Kidney epithelial cell (primary cell): ENCODE results near the gene PARP14. TPM values are rescaled to one million over a fixed set of nuclear protein-coding genes. Genes with fewer than 3 reads are reported as not detected.

Experiments
- DNase-seq: peaks from one replicate; pipeline ENCODE4 v3.0.0-alpha.2; 2010; ENCODE audit warnings: low read depth
- H3K27me3 ChIP-seq: 2 replicates; pipeline ENCODE4 v1.6.0; 2011; ENCODE audit warnings: low read length; ENCODE audit not compliant: control insufficient read depth, insufficient read depth
- H3K36me3 ChIP-seq: 2 replicates; pipeline ENCODE4 v1.5.1; 2011; ENCODE audit warnings: low read length; ENCODE audit not compliant: control insufficient read depth, insufficient read depth
- H3K4me3 ChIP-seq: 2 replicates; pipeline ENCODE4 v1.5.1; 2011; ENCODE audit warnings: low read depth, mild to moderate bottlenecking, control low read depth, low read length
- CTCF ChIP-seq: IDR thresholded peaks from 2 replicates; pipeline ENCODE4 v1.5.1; 2011; ENCODE audit warnings: mild to moderate bottlenecking, moderate library complexity, low read length, control low read depth, inconsistent platforms; ENCODE audit not compliant: insufficient read depth, poor library complexity, severe bottlenecking
- total RNA-seq: library from RNA; depleted of rRNA; stranded (reverse); fragments of >200 nt; gene quantifications from 2 replicates; pipeline ENCODE4 v1.2.3, GENCODE V29; 2015

Gene PARP14
- total RNA-seq, 1 donor from 2014 or later: 46.9 TPM

- H3K27me3 ChIP-seq: no peaks in the 10 kb centered on the region
- H3K4me3 ChIP-seq: no peak overlapping the region
- no peak for TF ChIP-seq CTCF
- no peak for DNase-seq
- no peaks in the 10 kb centered on the region for H3K36me3 ChIP-seq
Observed at GRCh38 chr3:122665226-122665786, 15.3 kb upstream of the PARP14 start.

- DNase-seq: no peak
- Histone ChIP-seq H3K27me3 (no peaks in the 10 kb centered on the region), H3K36me3 (no peaks in the 10 kb centered on the region), H3K4me3 (no peak overlapping the region)
- TF ChIP-seq CTCF: no peak
Observed at GRCh38 chr3:122665881-122666280, 14.8 kb upstream of the PARP14 start.

GRCh38 chr3:122668930-122669730 lies 11.5 kb upstream of the PARP14 start:
- Histone ChIP-seq H3K36me3 (no peaks in the 10 kb centered on the region), H3K27me3 (no peaks in the 10 kb centered on the region), H3K4me3 (no peak overlapping the region)
- no peak for TF ChIP-seq CTCF
- peak; percentile 62 for DNase-seq

- TF ChIP-seq CTCF: no peak
- H3K27me3 ChIP-seq: no peaks in the 10 kb centered on the region
- H3K4me3 ChIP-seq: no peak overlapping the region
- no peaks in the 10 kb centered on the region for H3K36me3 ChIP-seq
- no peak for DNase-seq
Observed at GRCh38 chr3:122671553-122671952, 9.1 kb upstream of the PARP14 start.

GRCh38 chr3:122674339-122674738 lies 6.3 kb upstream of the PARP14 start:
- no peaks in the 10 kb centered on the region for H3K27me3 ChIP-seq
- no peak for TF ChIP-seq CTCF
- no peaks in the 10 kb centered on the region for H3K36me3 ChIP-seq
- DNase-seq: no peak
- H3K4me3 ChIP-seq: no peak overlapping the region
